NT2/D1 (cell line): ENCODE data around the gene COX11.

Experiments
- SUZ12 ChIP-seq: IDR thresholded peaks from 2 replicates; pipeline ENCODE4 v1.6.1; 2011; ENCODE audit not compliant: insufficient read length, insufficient read depth; ENCODE audit errors: extremely low read depth
- YY1 ChIP-seq: IDR thresholded peaks from 2 replicates; pipeline ENCODE4 v1.6.1; 2011; ENCODE audit not compliant: insufficient read length, insufficient read depth
- ZNF274 ChIP-seq: IDR thresholded peaks from 2 replicates; pipeline ENCODE4 v1.6.1; 2011; ENCODE audit warnings: mild to moderate bottlenecking, low read depth, low read length

DNA sequence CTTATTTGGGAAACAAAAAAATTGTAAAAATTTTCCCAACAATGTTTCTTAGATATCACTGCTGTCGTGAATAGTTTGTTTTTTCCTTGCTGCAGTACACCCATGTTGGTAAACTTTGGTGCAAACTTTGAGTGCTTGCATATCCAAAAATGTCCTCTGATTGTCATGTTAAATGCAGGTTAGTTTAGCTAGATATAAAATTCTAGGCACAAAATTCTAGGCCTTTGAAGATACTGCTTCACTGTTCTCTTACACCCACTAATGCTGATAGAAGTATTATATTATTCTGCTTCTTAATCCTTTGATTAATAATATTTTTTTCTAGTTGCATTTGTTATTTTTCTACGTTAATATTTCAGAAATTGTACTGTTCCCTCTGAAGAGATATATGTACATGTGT is 51.7 kb downstream of the COX11 start:
- no peak for TF ChIP-seq ZNF274
- no peak for TF ChIP-seq YY1
- no peak for TF ChIP-seq SUZ12
